ENCODE results near the gene TSC2. TPM values are rescaled to one million over a fixed set of nuclear protein-coding genes. Genes with fewer than 3 reads are reported as not detected.

Gene TSC2
- total RNA-seq, 2 donors from 2014 or later = 75.3 to 143 TPM

DNA sequence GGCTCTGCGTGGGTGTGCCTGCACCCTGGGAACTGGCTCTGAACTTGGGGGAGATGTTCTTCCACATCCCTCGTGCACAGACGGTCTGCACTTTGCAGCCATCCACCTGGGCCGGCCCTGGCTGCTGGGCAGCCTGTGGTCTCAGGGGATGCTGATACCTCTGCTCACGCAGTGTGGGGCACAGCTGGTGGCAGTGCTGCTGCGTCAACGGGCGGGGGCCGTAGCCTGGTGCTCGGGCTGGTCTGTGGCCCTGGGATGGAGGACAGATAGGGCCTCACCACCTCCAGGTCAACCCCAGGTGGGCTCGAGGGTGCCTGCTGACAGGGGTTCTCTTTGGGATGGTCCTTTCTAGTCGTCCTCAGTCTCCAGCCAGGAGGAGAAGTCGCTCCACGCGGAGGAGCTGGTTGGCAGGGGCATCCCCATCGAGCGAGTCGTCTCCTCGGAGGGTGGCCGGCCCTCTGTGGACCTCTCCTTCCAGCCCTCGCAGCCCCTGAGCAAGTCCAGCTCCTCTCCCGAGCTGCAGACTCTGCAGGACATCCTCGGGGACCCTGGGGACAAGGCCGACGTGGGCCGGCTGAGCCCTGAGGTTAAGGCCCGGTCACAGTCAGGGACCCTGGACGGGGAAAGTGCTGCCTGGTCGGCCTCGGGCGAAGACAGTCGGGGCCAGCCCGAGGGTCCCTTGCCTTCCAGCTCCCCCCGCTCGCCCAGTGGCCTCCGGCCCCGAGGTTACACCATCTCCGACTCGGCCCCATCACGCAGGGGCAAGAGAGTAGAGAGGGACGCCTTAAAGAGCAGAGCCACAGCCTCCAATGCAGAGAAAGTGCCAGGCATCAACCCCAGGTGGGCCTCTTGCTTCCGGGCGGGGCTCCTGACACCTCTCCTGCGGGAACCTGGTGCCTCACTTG is 36.3 kb downstream of the TSC2 start:
- TF ChIP-seq, protein P1, sequence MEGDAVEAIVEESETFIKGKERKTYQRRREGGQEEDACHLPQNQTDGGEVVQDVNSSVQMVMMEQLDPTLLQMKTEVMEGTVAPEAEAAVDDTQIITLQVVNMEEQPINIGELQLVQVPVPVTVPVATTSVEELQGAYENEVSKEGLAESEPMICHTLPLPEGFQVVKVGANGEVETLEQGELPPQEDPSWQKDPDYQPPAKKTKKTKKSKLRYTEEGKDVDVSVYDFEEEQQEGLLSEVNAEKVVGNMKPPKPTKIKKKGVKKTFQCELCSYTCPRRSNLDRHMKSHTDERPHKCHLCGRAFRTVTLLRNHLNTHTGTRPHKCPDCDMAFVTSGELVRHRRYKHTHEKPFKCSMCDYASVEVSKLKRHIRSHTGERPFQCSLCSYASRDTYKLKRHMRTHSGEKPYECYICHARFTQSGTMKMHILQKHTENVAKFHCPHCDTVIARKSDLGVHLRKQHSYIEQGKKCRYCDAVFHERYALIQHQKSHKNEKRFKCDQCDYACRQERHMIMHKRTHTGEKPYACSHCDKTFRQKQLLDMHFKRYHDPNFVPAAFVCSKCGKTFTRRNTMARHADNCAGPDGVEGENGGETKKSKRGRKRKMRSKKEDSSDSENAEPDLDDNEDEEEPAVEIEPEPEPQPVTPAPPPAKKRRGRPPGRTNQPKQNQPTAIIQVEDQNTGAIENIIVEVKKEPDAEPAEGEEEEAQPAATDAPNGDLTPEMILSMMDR (IDR thresholded peaks at IDR 0.05) = no peak
- intact Hi-C loops (cut with DNase I) = loop anchor here (10.0 kb wide), 1 partner anchor 59 kb away; the partner anchor contains the start of gene NHERF2
- no peak overlapping the region for H3K27ac ChIP-seq
- H3K9me3 ChIP-seq = no peaks in the 10 kb centered on the region
- H3K9ac ChIP-seq (ENCODE audit: low read depth in 2 of 2, low read length in 2 of 2) = no peak overlapping the region
- no peak overlapping the region for H3K4me3 ChIP-seq
- no peaks in the 10 kb centered on the region for H3K4me1 ChIP-seq
- no peak for DNase-seq
- H3K36me3 ChIP-seq = peaks cover 12% of the 10 kb centered on the region
- no peaks in the 10 kb centered on the region for H3K27me3 ChIP-seq

DNA sequence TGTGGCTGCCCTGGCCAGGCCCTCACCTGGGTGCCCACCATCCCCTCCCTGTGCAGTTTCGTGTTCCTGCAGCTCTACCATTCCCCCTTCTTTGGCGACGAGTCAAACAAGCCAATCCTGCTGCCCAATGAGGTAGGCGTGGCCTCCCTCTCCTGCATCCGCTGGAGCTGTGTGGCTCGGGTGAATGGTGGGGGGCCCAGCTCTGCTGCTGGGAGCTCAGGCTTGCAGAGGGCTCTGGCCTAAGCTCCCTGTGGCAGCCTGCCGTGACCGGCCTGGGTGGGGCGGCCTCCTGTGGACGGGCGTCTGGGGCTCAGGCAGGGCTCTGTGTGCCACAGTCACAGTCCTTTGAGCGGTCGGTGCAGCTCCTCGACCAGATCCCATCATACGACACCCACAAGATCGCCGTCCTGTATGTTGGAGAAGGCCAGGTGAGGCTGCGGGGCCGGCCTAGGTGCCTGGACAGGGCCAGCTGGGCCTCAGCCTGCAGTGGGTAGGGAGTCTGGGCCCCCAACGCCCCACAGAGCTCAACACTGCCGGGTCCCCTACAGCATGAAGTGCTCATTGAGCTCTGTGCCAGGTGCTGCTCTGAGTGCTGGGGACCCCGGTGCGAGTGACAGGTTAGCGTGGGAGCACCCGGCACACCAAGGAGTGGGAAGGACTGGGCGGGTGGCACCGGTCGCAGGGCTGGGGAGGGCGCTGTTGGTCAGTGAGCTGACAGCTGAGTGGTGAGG is 37.3 kb downstream of the TSC2 start:
- Histone ChIP-seq H3K27ac (no peak overlapping the region), H3K4me3 (no peak overlapping the region), H3K4me1 (no peaks in the 10 kb centered on the region), H3K9ac (ENCODE audit: low read depth in 2 of 2, low read length in 2 of 2) (no peak overlapping the region), H3K36me3 (peaks cover 12% of the 10 kb centered on the region), H3K27me3 (no peaks in the 10 kb centered on the region), H3K9me3 (no peaks in the 10 kb centered on the region)
- TF ChIP-seq, protein P1 (IDR thresholded peaks at IDR 0.05) = no peak
- no peak for DNase-seq
- intact Hi-C loops (cut with DNase I) = loop anchor here (5.0 to 10.0 kb wide), 2 partner anchors 52 to 60 kb away; partner anchors contain the start of genes NHERF2 and PKD1

DNA sequence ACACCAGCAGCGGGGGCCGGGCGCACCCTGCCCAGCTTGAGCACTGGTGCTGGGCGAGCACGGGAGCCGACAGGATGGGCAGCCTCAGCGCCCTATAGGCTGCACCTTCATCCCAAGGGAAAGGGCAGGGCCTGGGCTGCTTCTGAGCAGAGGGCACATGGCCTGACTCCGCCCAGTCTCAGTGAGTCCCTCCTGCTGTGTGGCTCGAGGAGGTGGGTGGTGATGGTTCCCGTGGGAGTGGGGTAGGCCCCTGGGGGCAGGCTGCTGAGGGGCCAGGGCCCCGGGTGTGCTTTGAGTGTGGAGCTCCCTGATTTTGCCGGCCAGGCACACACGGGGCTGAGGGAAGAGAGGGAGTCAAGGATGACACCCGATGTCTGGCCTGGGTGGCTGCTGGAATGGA is 37.9 kb downstream of the TSC2 start:
- no peak overlapping the region for H3K27ac ChIP-seq
- H3K9ac ChIP-seq (ENCODE audit: low read depth in 2 of 2, low read length in 2 of 2) = no peak overlapping the region

DNA sequence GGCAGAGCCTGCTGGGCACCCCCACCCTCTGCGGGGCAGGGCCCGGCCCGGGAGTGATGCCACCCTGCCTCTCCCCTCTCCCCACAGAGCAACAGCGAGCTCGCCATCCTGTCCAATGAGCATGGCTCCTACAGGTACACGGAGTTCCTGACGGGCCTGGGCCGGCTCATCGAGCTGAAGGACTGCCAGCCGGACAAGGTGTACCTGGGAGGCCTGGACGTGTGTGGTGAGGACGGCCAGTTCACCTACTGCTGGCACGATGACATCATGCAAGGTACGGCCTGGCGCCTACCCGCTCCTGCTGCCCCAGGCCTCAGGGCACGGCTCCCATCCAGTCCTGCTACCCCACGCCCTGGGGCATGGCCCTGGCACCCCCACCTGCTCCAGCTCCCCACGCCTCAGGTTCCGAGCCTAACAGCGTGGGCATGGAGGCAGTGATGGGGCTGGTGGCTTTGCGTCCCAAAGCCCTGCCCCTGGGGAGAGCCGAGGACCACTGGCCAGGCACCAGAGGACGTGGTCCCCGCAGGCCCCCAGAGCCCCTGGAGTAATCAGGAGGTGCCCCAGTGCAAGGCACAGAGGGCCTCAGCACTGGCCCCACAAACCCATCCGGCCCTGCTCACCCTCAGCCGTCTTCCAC is 38.4 kb downstream of the TSC2 start:
- no peak for DNase-seq
- Histone ChIP-seq H3K36me3 (peaks cover 12% of the 10 kb centered on the region), H3K27me3 (no peaks in the 10 kb centered on the region), H3K4me3 (no peak overlapping the region), H3K27ac (no peak overlapping the region), H3K9me3 (no peaks in the 10 kb centered on the region), H3K9ac (ENCODE audit: low read depth in 2 of 2, low read length in 2 of 2) (no peak overlapping the region), H3K4me1 (no peaks in the 10 kb centered on the region)
- TF ChIP-seq, protein P1 (IDR thresholded peaks at IDR 0.05) = no peak
- intact Hi-C loops (cut with DNase I) = loop anchor here (5.0 to 10.0 kb wide), 2 partner anchors 51 to 61 kb away; partner anchors contain the start of genes NHERF2 and PKD1

More for the DNA sequence above, 37.9 kb downstream of the TSC2 start:
- Histone ChIP-seq H3K4me3 (no peak overlapping the region), H3K4me1 (no peaks in the 10 kb centered on the region), H3K27me3 (no peaks in the 10 kb centered on the region), H3K9me3 (no peaks in the 10 kb centered on the region), H3K36me3 (peaks cover 12% of the 10 kb centered on the region)
- no peak for DNase-seq
- TF ChIP-seq, protein P1 (IDR thresholded peaks at IDR 0.05) = no peak
- intact Hi-C loops (cut with DNase I) = loop anchor here (5.0 to 10.0 kb wide), 2 partner anchors 52 to 61 kb away; partner anchors contain the start of genes NHERF2 and PKD1

Data from colonic mucosa (tissue), 4 donors.